Esophagus squamous epithelium (tissue), 5 donors: ENCODE measurements around the gene AP1G1. TPM values are rescaled to one million over a fixed set of nuclear protein-coding genes. Genes with fewer than 3 reads are reported as not detected.
"Not testable (repeated sequence)": the region's sequence is repeated elsewhere in the genome, so short reads cannot be mapped to it uniquely, and the experiment has no call there.

Experiments
- DNase-seq: peaks from one replicate; lab custom pipeline; 2025; lab: John Stamatoyannopoulos, UW
- H3K27ac ChIP-seq, 4 donors: fragments of 200-600 bp; sonication (generic); one replicate each; pipeline ENCODE4 v1.5.1; 2016 to 2019; ENCODE audit warnings: mild to moderate bottlenecking in 1 of 4
- H3K27me3 ChIP-seq, 4 donors: fragments of 200-600 bp; sonication (generic); 1 replicate in 3 of 4; 2 replicates in 1 of 4; pipeline versions ENCODE4 v1.5.1 to v1.6.0; 2017 to 2021; ENCODE audit warnings: antibody characterized with exemption in 1 of 4
- H3K36me3 ChIP-seq, 3 donors: fragments of 200-600 bp; sonication (generic); one replicate each; pipeline ENCODE4 v1.5.1; 2016 to 2019
- H3K4me1 ChIP-seq, 3 donors: fragments of 200-600 bp; sonication (generic); one replicate each; pipeline ENCODE4 v1.5.1; 2017 to 2019
- H3K4me3 ChIP-seq, 4 donors: fragments of 200-600 bp; sonication (generic); 1 replicate in 3 of 4; 2 replicates in 1 of 4; pipeline ENCODE4 v1.5.1; 2016 to 2019; ENCODE audit warnings: mild to moderate bottlenecking in 2 of 4, moderate library complexity in 1 of 4
- H3K9me3 ChIP-seq, 3 donors: fragments of 200-600 bp; sonication (generic); one replicate each; pipeline ENCODE4 v1.5.1; 2016 to 2019
- POLR2A ChIP-seq, 4 donors: fragments of 450-650 bp; IDR thresholded peaks; one replicate each; pipeline ENCODE4 v1.6.1; 2017; ENCODE audit warnings: antibody characterized with exemption in 4 of 4, mild to moderate bottlenecking in 4 of 4, moderate library complexity in 3 of 4
- WGBS, 2 donors: methylation state at CpG; one replicate each; pipeline ENCODE4 v1.1.5; 2018; 5-methylcytosine and 5-hydroxymethylcytosine counted together
- intact Hi-C: fragments of 100-400 bp; cut with DNase I; formaldehyde crosslinking; loops from one replicate; pipeline ENCODE4 v1.15.0; 2022
- total RNA-seq, 4 donors: library from RNA; depleted of rRNA; stranded (reverse); fragments of >200 nt; gene quantifications; one replicate each; pipeline ENCODE4 v1.1.0, GENCODE V29; 2016
- TF ChIP-seq, protein P1 (sequence below), 6 experiments: fragments of 450-650 bp in 4 of 6; fragments of 200-600 bp in 2 of 6; sonication (generic) in 2 of 6; IDR thresholded peaks; one replicate each; pipeline ENCODE4 v1.5.1; 2016 to 2019; ENCODE audit warnings: antibody characterized with exemption in 6 of 6, mild to moderate bottlenecking in 4 of 6, moderate library complexity in 4 of 6
- donor health status: DM: yes; HTN: yes; CAD: no.

The AP1G1 gene
- total RNA-seq, 4 donors from 2014 or later = 51.7 to 90.1 (median 68.6) TPM

DNA sequence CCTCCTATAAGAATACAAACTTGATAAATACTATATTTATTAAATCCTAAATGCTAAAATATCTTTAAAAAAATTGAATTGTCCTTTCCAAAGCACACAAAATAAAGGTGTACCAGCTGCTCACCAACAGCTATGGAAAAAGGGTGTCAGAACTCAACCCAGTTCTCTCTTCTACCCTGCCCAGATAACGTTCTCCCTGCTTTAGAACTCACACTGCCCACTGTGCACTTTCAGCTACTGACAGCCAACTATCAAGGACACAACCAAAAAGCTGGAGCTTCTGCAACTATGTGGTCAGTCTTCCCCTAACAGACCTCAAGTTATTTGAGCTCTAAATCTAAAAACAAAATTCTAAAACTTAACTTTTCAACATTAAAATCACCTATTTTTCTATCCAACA, 13.7 kb downstream of the AP1G1 start:
- WGBS, 2 donors = 44 to 54% methylated on average over 1 of the region's 1 CpG
- no peaks in the 10 kb centered on the region for H3K9me3 ChIP-seq
- H3K4me1 ChIP-seq = peaks cover 0 to 59% (median 9%) of the 10 kb centered on the region in 3 donors
- intact Hi-C loops = no loop called here
- DNase-seq = no peak
- no peak overlapping the region for H3K27ac ChIP-seq
- TF ChIP-seq, protein P1, sequence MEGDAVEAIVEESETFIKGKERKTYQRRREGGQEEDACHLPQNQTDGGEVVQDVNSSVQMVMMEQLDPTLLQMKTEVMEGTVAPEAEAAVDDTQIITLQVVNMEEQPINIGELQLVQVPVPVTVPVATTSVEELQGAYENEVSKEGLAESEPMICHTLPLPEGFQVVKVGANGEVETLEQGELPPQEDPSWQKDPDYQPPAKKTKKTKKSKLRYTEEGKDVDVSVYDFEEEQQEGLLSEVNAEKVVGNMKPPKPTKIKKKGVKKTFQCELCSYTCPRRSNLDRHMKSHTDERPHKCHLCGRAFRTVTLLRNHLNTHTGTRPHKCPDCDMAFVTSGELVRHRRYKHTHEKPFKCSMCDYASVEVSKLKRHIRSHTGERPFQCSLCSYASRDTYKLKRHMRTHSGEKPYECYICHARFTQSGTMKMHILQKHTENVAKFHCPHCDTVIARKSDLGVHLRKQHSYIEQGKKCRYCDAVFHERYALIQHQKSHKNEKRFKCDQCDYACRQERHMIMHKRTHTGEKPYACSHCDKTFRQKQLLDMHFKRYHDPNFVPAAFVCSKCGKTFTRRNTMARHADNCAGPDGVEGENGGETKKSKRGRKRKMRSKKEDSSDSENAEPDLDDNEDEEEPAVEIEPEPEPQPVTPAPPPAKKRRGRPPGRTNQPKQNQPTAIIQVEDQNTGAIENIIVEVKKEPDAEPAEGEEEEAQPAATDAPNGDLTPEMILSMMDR (IDR thresholded peaks at IDR 0.05) = no peak
- TF ChIP-seq POLR2A (IDR thresholded peaks at IDR 0.05) = no peak
- no peak overlapping the region for H3K4me3 ChIP-seq
- H3K27me3 ChIP-seq = no peaks in the 10 kb centered on the region
- peaks cover 0 to 35% (median 7%) of the 10 kb centered on the region in 3 donors for H3K36me3 ChIP-seq

DNA sequence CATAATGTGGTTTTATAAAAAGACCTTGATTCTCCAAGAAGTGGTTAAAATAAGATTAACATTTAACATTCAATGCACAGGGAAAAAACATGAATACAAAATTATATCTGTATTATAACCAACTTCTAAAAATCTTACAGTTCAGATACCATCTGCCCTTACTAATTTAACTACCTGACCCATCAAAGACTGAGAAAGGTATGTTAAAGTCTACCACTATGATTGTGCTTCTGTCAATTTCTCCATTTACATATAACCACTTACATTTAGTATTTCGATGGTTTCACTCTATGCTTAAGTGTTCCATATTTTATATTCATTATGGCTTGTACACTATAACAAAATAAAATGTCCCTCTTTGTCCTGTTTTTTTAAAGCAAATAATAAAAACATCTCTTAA, 14.6 kb downstream of the AP1G1 start:
- peaks cover 1 to 31% (median 7%) of the 10 kb centered on the region in 3 donors for H3K36me3 ChIP-seq
- H3K9me3 ChIP-seq = no peaks in the 10 kb centered on the region
- no peak overlapping the region for H3K4me3 ChIP-seq
- TF ChIP-seq POLR2A (IDR thresholded peaks at IDR 0.05) = no peak
- TF ChIP-seq, protein P1 (IDR thresholded peaks at IDR 0.05) = no peak
- no peak overlapping the region for H3K27ac ChIP-seq
- H3K27me3 ChIP-seq = no peaks in the 10 kb centered on the region
- H3K4me1 ChIP-seq = peaks cover 0 to 67% (median 9%) of the 10 kb centered on the region in 3 donors
- WGBS, 2 donors = 85 to 92% methylated on average over 1 of the region's 1 CpG
- DNase-seq = no peak
- intact Hi-C loops = no loop called here

DNA sequence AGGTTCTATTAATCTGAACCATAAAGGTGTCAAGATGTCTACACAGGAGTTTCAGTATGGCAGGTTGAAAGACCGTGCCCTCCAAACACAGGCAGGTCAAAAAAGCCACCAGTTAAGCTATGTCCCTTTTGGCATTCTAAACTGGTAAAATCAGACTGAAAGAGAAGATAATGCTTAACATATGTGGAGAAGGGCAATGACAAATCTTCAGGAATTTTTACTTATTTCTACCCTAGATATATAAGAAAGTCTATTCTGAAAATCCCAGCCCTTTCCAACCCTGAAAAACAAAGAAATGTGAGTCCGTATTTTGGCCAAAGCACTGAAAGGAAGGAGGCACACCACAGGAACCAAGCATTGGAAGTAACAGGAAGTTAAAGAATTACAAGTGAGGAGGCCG, 16.5 kb downstream of the AP1G1 start:
- TF ChIP-seq, protein P1 (IDR thresholded peaks at IDR 0.05) = no peak
- no peak for TF ChIP-seq POLR2A (IDR thresholded peaks at IDR 0.05)
- intact Hi-C loops = no loop called here
- peaks cover 6 to 31% (median 7%) of the 10 kb centered on the region in 3 donors for H3K36me3 ChIP-seq
- 72 to 85% methylated on average over 3 of the region's 3 CpGs for whole genome bisulfite sequencing, 2 donors
- H3K4me1 ChIP-seq = peaks cover 0 to 58% (median 9%) of the 10 kb centered on the region in 3 donors
- no peak overlapping the region for H3K27ac ChIP-seq
- H3K9me3 ChIP-seq = no peaks in the 10 kb centered on the region
- no peak overlapping the region for H3K4me3 ChIP-seq
- no peak for DNase-seq
- no peaks in the 10 kb centered on the region for H3K27me3 ChIP-seq

- H3K4me3 ChIP-seq, H3K27me3 ChIP-seq, H3K9me3 ChIP-seq, intact Hi-C loops, DNase-seq, H3K27ac ChIP-seq: not testable (repeated sequence)
- peaks cover 0 to 48% (median 6%) of the 10 kb centered on the region in 3 donors for H3K36me3 ChIP-seq
- peaks cover 0 to 41% (median 6%) of the 10 kb centered on the region in 3 donors for H3K4me1 ChIP-seq
- 93 to 98% methylated on average over 3 of the region's 3 CpGs for WGBS, 2 donors
These were observed 18.3 kb downstream of the AP1G1 start for GRCh38 chr16:71790329-71790728.

DNA sequence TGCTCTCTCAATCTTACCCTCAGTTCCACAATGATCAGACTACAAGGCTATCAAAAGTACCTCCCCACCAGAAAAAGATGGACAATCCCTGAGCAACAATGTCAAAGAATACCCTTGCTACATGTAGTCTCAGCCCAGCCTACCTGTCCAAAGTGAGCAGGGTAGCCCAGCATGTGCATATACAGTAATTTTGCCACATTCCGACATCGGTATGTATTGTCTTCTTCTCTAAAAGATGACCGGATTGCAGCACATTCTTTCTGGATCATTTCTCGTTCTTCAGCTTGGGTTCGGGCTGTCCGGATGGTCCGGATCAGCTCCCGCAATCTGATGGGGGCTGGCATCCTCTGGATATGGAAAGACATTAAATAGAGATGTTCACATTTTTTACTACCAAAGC, 19.5 kb downstream of the AP1G1 start:
- peaks cover 0 to 60% (median 6%) of the 10 kb centered on the region in 3 donors for H3K36me3 ChIP-seq
- DNase-seq = no peak
- no peaks in the 10 kb centered on the region for H3K27me3 ChIP-seq
- H3K9me3 ChIP-seq = no peaks in the 10 kb centered on the region
- intact Hi-C loops = no loop called here
- H3K4me3 ChIP-seq = no peak overlapping the region
- no peak overlapping the region for H3K27ac ChIP-seq
- no peak for TF ChIP-seq POLR2A (IDR thresholded peaks at IDR 0.05)
- TF ChIP-seq, protein P1 (IDR thresholded peaks at IDR 0.05) = no peak
- WGBS, 2 donors = 79 to 96% methylated on average over 8 of the region's 8 CpGs
- peaks cover 0 to 36% (median 0%) of the 10 kb centered on the region in 3 donors for H3K4me1 ChIP-seq

DNA sequence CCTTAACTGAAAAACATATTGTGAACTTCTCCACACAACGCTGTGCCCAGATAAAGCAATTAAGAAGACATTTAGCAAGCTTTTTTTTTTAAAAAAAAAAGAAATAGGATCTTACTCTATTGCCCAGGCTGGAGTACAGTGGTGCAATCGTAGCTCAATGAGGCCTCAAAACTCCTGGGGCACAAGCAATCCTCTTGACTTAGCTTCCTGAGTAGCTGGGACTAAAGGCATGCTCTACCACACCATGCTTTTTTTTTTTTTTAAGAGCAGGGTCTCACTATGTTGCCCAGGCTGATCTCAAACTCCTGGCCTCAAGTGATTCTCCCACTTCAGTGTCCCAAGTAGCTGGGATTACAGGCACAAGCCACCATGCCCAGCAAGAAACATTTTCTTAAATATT, 20.1 kb downstream of the AP1G1 start:
- no peak overlapping the region for H3K27ac ChIP-seq
- TF ChIP-seq, protein P1 (IDR thresholded peaks at IDR 0.05) = no peak
- WGBS, 2 donors = 87 to 88% methylated on average over 2 of the region's 2 CpGs
- H3K9me3 ChIP-seq = no peaks in the 10 kb centered on the region
- peaks cover 0 to 32% (median 0%) of the 10 kb centered on the region in 3 donors for H3K4me1 ChIP-seq
- intact Hi-C loops = no loop called here
- H3K4me3 ChIP-seq = no peak overlapping the region
- H3K27me3 ChIP-seq = no peaks in the 10 kb centered on the region
- no peak for DNase-seq
- peaks cover 0 to 64% (median 6%) of the 10 kb centered on the region in 3 donors for H3K36me3 ChIP-seq

DNA sequence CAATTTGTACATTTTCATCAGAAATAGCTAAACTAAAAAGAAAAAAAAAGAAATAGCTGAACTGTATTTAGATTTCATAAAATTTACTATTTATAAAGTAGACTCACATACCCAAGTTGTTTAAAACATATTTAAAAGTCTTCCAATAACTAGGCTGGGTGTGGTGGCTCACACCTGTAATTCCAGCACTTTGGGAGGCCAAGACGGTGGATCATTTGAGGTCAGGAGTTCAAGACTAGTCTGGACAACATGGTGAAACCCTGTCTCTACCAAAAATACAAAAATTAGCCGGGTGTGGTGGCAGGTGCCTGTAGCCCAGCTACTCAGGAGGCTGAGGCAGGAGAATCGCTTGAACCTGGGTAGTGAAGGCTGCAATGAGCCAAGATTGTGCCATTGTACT, 23.5 kb downstream of the AP1G1 start:
- 94 to 97% methylated on average over 2 of the region's 3 CpGs for WGBS, 2 donors
- H3K4me3 ChIP-seq, DNase-seq, H3K27ac ChIP-seq, intact Hi-C loops, H3K27me3 ChIP-seq, H3K9me3 ChIP-seq: not testable (repeated sequence)
- Histone ChIP-seq H3K36me3 (peaks cover 0 to 87% (median 6%) of the 10 kb centered on the region in 3 donors), H3K4me1 (peaks cover 0 to 30% (median 0%) of the 10 kb centered on the region in 3 donors)
